Fibroblast of the aortic adventitia (primary cell): ENCODE data around the gene RAPGEF4. TPM values are rescaled to one million over a fixed set of nuclear protein-coding genes. Genes with fewer than 3 reads are reported as not detected.
"Not testable (repeated sequence)": the region's sequence is repeated elsewhere in the genome, so short reads cannot be mapped to it uniquely, and the experiment has no call there.

Source experiments
- DNase-seq: peaks from one replicate; pipeline ENCODE4 v3.0.0-alpha.2; 2010; ENCODE audit warnings: low read depth
- H3K4me3 ChIP-seq: 2 replicates; pipeline ENCODE4 v1.5.1; 2011; ENCODE audit warnings: low read depth, mild to moderate bottlenecking, control low read depth, low read length, moderate library complexity
- total RNA-seq: library from RNA; depleted of rRNA; stranded (reverse); fragments of >200 nt; gene quantifications from 2 replicates; pipeline ENCODE4 v1.2.3, GENCODE V29; 2012; ENCODE audit warnings: low replicate concordance
- TF ChIP-seq, protein P1 (sequence below): IDR thresholded peaks from 2 replicates; pipeline ENCODE4 v1.5.1; 2011; ENCODE audit warnings: mild to moderate bottlenecking, low read length, control low read depth, inconsistent platforms; ENCODE audit not compliant: insufficient read depth

The RAPGEF4 gene
- total RNA-seq, 1 donor, result 1.3 TPM

DNA sequence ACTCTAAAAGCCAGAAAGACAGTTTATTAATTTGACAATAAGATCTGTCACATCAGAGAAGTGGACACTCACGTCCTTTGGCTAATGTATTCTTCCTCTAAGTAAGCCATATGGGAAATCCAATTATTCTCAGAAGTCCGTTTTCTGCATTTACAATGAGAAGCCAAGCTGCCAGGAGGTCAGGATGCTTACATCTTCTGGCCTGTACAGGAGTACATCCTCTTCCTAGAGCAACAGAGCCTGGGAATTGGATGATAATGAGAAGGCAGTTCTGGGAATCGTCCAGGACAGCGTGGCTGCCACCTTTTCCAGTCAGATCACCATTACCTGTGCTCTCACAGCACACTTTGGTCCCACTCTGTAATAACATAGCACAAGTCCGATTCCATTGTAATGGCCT lies 5.2 kb downstream of the RAPGEF4 start:
- no peak for DNase-seq
- no peak overlapping the region for H3K4me3 ChIP-seq
- TF ChIP-seq, protein P1, sequence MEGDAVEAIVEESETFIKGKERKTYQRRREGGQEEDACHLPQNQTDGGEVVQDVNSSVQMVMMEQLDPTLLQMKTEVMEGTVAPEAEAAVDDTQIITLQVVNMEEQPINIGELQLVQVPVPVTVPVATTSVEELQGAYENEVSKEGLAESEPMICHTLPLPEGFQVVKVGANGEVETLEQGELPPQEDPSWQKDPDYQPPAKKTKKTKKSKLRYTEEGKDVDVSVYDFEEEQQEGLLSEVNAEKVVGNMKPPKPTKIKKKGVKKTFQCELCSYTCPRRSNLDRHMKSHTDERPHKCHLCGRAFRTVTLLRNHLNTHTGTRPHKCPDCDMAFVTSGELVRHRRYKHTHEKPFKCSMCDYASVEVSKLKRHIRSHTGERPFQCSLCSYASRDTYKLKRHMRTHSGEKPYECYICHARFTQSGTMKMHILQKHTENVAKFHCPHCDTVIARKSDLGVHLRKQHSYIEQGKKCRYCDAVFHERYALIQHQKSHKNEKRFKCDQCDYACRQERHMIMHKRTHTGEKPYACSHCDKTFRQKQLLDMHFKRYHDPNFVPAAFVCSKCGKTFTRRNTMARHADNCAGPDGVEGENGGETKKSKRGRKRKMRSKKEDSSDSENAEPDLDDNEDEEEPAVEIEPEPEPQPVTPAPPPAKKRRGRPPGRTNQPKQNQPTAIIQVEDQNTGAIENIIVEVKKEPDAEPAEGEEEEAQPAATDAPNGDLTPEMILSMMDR, result no peak

DNA sequence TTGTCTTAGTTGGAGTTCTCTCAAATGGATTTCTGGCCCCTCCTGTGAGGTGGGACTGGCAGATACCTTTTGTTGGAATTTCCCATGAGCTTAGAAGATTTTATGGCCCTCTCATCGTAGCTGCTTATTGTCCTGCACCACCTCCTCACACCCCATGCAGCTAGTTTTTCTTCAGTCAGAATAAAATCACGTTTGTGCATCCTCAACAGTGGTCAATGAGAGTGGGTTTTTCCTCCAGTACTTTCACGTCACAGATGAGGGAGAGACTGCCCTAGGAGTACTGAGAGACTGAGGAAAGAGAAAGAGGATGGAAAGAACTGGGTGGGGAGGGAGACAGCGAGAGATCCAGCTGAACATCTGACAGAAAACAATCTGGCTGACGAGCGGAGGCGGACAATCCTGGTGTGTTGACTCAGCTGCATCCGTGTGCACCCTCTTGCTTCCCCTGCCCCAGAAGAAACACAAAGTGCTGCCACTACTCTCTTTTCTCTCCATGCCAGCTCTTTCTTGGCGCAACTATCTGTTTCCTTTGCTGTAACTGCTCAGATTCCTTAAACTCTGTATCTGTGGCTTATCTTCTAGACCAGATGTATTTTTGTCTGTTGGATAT lies 7.4 kb downstream of the RAPGEF4 start:
- TF ChIP-seq, protein P1, result no peak
- H3K4me3 ChIP-seq, result no peak overlapping the region
- no peak for DNase-seq

DNA sequence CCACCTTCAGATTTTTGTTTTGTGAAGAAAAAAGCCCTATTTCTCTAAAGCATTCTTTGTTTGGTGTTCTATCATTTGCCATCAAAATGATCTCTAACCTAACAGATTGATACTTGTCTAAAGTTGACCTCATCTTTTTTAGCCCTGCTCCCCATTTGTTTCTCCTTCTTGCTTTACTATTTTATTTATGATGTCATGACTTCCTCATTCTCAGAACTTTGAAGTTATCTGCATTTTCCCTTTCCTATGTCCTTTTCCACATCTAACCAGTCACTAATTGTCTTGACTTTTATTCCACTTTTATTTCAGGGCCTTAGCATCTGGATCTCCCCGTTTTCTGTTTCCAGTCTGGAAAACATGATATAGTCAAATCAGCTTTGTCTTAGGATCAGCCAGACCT lies 8.3 kb downstream of the RAPGEF4 start:
- TF ChIP-seq, protein P1, result no peak
- no peak for DNase-seq
- no peak overlapping the region for H3K4me3 ChIP-seq

DNA sequence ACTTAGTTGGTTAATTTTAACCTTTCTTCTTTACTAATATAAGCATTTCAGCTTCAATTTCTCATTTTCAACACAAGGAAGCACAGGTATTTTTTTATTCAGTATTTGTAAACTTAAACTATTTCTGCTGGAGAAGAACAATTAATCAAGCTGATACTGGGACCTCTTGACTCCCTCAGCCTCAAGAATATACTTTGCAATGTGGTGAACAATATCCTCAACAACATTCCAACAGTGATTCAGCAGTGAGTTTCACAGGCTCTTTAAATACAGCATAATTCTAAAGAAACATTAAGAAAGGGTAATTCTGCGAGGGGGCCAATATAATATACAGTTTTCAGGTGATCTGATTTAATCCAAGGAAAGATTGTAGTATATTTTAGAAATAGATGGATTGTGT lies 10.0 kb downstream of the RAPGEF4 start:
- H3K4me3 ChIP-seq, result no peak overlapping the region
- TF ChIP-seq, protein P1, result no peak
- DNase-seq, result peak; percentile 4

DNA sequence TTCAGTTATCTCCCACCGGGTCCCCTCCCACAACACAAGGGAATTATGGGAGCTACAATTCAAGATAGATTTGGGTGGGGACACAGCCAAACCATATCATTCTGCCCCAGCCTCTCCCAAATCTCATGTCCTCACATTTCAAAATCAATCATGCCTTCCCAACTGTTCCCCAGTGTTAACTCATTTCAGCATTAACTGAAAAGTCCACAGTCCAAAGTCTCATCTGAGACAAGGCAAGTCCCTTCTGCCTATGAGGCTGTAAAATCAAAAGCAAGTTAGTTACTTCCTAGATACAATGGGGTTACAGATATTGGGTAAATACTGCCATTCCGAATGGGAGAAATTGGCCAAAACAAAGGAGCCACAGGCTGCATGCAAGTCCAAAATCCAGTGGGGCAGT lies 12.9 kb downstream of the RAPGEF4 start:
- H3K4me3 ChIP-seq, DNase-seq: not testable (repeated sequence)

DNA sequence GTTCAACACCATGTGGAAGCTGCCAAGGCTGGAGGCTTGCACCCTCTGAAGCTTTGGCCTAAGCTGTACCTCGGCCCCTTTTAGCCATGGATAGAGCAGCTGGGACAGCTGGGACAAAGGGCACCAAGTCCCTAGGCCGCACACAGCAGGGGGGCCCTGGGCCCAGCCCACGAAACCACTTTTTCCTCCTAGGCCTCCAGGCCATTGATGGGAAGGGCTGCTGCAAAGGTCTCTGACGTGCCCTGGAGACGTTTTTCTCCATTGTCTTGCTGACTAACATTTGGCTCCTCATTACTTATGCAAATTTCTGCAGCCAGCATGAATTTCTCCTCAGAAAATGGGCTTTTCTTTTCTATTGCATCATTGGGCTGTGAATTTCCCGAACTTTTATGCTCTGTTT lies 13.7 kb downstream of the RAPGEF4 start:
- TF ChIP-seq, protein P1, result no peak
- no peak for DNase-seq
- no peak overlapping the region for H3K4me3 ChIP-seq

DNA sequence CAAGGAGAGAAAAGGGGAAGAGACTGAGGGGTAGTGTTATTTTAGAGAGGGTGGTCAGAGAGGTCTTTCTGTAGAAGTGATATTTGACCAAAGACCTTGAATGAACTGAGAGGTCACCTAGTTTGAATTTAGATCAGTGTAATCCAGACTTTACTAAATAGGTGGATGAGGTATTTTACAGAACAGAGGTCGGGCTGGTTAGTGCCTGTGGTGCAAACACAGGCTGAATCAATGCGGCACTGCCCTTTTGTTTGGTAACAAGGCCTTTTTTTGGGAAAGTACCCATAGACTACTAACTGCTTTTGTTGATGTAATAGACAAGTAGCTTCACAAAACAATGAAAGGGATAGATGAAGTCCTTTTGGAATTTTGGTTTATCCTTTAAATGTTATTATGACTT lies 15.9 kb downstream of the RAPGEF4 start:
- TF ChIP-seq, protein P1, result no peak
- DNase-seq, result no peak

More for the DNA sequence above, 15.9 kb downstream of the RAPGEF4 start:
- no peak overlapping the region for H3K4me3 ChIP-seq
